Vagina (tissue), 2 donors: Measurements from ENCODE around the gene PHACTR3.

Experiments
- CTCF ChIP-seq, 3 experiments: fragments of 450-650 bp in 2 of 3; fragments of 200-600 bp in 1 of 3; sonication (generic) in 1 of 3; IDR thresholded peaks; one replicate each; pipeline ENCODE4 v1.5.1; 2017 to 2019; ENCODE audit warnings: antibody characterized with exemption in 3 of 3, mild to moderate bottlenecking in 2 of 3, moderate library complexity in 2 of 3
- POLR2A ChIP-seq, 2 donors: fragments of 450-650 bp; IDR thresholded peaks; one replicate each; pipeline ENCODE4 v1.6.1; 2017; ENCODE audit warnings: antibody characterized with exemption in 2 of 2, mild to moderate bottlenecking in 2 of 2, moderate library complexity in 2 of 2

GRCh38 chr20:59744756-59745155 lies 140.4 kb downstream of the PHACTR3 start:
- TF ChIP-seq POLR2A (IDR thresholded peaks at IDR 0.05) (no peak), CTCF (IDR thresholded peaks at IDR 0.05) (no peak)
